Caco-2 (cell line): ENCODE data around the gene TCHH. TPM values are rescaled to one million over a fixed set of nuclear protein-coding genes. Genes with fewer than 3 reads are reported as not detected.

Experiments used
- BruUV-seq: library from RNA; stranded (reverse); fragments of 400-500 nt; replicated peaks from 2 replicates; lab custom pipeline; 2021; lab: Mats Ljungman, UMichigan
- CTCF ChIA-PET: fragments of 300-600 bp; sonication (Branson Sonifier 250); formaldehyde crosslinking; loops from one replicate; lab custom pipeline; 2022; ENCODE audit warnings: antibody characterized with exemption; lab: Charles Lee
- POLR2A ChIA-PET: fragments of 300-600 bp; sonication (Branson Sonifier 250); formaldehyde crosslinking; loops from one replicate; lab custom pipeline; 2022; ENCODE audit warnings: antibody characterized with exemption; lab: Charles Lee
- DNase-seq, 2 experiments: peaks; one replicate each; pipeline versions ENCODE4 v3.0.0 to v3.0.0-alpha.2; 2020 to 2022
- H3K27me3 ChIP-seq: replicated peaks from 2 replicates; pipeline ENCODE4 v1.6.0; 2011; ENCODE audit warnings: low read length; ENCODE audit not compliant: control insufficient read depth, insufficient read depth
- H3K36me3 ChIP-seq: 2 replicates; pipeline ENCODE4 v1.5.1; 2011; ENCODE audit warnings: low read length; ENCODE audit not compliant: control insufficient read depth, insufficient read depth
- H3K4me1 ChIP-seq: fragments of 250-450 bp; sonication (Bioruptor Pico); 2 replicates; pipeline ENCODE4 v1.5.1; 2020; ENCODE audit warnings: mild to moderate bottlenecking
- H3K4me3 ChIP-seq: 2 replicates; pipeline ENCODE4 v1.5.1; 2011; ENCODE audit warnings: low read depth, mild to moderate bottlenecking, control low read depth, low read length
- H3K9me3 ChIP-seq: fragments of 250-450 bp; sonication (Bioruptor Pico); 2 replicates; pipeline ENCODE4 v1.5.1; 2020; ENCODE audit warnings: mild to moderate bottlenecking, moderate library complexity
- H3K27ac Mint-ChIP-seq: one replicate; pipeline ENCODE4 v1.8.0; 2022; ENCODE audit warnings: mixed read lengths; ENCODE audit not compliant: unreplicated experiment
- H3K27me3 Mint-ChIP-seq: one replicate; pipeline ENCODE4 v1.8.0; 2022; ENCODE audit warnings: mixed read lengths; ENCODE audit not compliant: insufficient read depth, unreplicated experiment
- H3K36me3 Mint-ChIP-seq: one replicate; pipeline ENCODE4 v1.8.0; 2022; ENCODE audit warnings: mild to moderate bottlenecking, mixed read lengths; ENCODE audit not compliant: insufficient read depth, unreplicated experiment
- H3K4me1 Mint-ChIP-seq: one replicate; pipeline ENCODE4 v1.8.0; 2022; ENCODE audit warnings: low read depth, mixed read lengths; ENCODE audit not compliant: unreplicated experiment
- H3K4me3 Mint-ChIP-seq: one replicate; pipeline ENCODE4 v1.8.0; 2022; ENCODE audit warnings: mild to moderate bottlenecking, moderate library complexity, mixed read lengths; ENCODE audit not compliant: unreplicated experiment
- H3K9me3 Mint-ChIP-seq: one replicate; pipeline ENCODE4 v1.8.0; 2022; ENCODE audit warnings: mixed read lengths; ENCODE audit not compliant: unreplicated experiment
- intact Hi-C: fragments of 100-400 bp; cut with micrococcal nuclease; formaldehyde crosslinking; loops from one replicate; pipeline ENCODE4 v1.10.0; 2022; ENCODE audit not compliant: unreplicated experiment
- total RNA-seq: library from RNA; stranded (reverse); gene quantifications from 2 replicates; pipeline ENCODE4 v1.2.3, GENCODE V29; 2022
- TF ChIP-seq, protein P1 (sequence below), 2 experiments: fragments of 200-600 bp in 1 of 2; IDR thresholded peaks; 1 replicate in 1 of 2; 2 replicates in 1 of 2; pipeline versions ENCODE4 v1.5.1 to v1.8.0; 2011 to 2022; ENCODE audit warnings: antibody characterized with exemption in 1 of 2, control low read depth in 1 of 2, inconsistent platforms in 1 of 2, low read depth in 1 of 2, low read length in 1 of 2, mild to moderate bottlenecking in 1 of 2, moderate library complexity in 1 of 2; ENCODE audit not compliant: insufficient read depth in 1 of 2, severe bottlenecking in 1 of 2, unreplicated experiment in 1 of 2

The TCHH gene
- total RNA-seq, 1 experiment from 2014 or later: 0.54 TPM

DNA sequence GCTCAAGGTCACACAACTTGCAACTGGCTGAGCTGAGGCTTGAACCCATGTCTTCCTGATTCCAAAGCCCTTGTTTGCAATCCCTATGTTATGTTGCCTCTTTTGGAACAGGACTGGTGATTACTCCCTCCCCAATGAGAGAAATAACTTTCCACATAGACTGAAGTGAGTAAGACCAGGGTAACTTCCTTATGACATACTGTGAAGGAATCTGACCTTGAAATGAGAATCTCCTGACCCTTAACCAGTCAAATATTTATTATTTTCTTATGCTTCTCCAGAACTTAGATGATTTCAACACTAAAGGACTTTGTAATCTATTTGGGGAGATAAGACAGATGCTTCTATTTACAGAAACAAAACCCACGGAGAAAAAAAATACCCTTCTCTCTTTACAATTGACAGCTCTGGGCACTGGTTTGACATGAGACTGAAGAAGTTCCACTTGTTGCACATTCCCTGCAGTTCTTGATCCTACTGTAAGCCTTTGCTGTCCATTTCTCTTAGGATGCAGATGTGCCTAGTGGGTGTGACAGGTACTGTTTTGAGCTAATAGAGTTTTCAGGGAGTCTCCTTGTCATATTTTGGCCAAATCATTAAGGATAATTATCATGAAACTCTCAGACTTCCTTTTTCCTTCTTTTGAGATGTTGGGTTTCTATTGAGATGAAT lies 47.7 kb upstream of the TCHH start:
- H3K4me1 ChIP-seq: peaks cover 38% of the 10 kb centered on the region
- no peaks in the 10 kb centered on the region for H3K27me3 Mint-ChIP-seq
- peaks cover 30% of the 10 kb centered on the region for H3K9me3 Mint-ChIP-seq
- TF ChIP-seq, protein P1, sequence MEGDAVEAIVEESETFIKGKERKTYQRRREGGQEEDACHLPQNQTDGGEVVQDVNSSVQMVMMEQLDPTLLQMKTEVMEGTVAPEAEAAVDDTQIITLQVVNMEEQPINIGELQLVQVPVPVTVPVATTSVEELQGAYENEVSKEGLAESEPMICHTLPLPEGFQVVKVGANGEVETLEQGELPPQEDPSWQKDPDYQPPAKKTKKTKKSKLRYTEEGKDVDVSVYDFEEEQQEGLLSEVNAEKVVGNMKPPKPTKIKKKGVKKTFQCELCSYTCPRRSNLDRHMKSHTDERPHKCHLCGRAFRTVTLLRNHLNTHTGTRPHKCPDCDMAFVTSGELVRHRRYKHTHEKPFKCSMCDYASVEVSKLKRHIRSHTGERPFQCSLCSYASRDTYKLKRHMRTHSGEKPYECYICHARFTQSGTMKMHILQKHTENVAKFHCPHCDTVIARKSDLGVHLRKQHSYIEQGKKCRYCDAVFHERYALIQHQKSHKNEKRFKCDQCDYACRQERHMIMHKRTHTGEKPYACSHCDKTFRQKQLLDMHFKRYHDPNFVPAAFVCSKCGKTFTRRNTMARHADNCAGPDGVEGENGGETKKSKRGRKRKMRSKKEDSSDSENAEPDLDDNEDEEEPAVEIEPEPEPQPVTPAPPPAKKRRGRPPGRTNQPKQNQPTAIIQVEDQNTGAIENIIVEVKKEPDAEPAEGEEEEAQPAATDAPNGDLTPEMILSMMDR (IDR thresholded peaks at IDR 0.05; ENCODE audit: insufficient read depth in 1 of 2, low read depth in 1 of 2, low read length in 1 of 2, severe bottlenecking in 1 of 2, unreplicated experiment in 1 of 2): peak in 1 of 2 experiments; percentile 15
- peaks cover 8% of the 10 kb centered on the region for H3K36me3 Mint-ChIP-seq
- peaks cover 41% of the 10 kb centered on the region for H3K4me1 Mint-ChIP-seq
- H3K4me3 Mint-ChIP-seq: no peak overlapping the region
- no peak overlapping the region for H3K4me3 ChIP-seq
- peak in 1 of 2 experiments; percentile 66 for DNase-seq
- intact Hi-C loops: loop anchor here (1.0 kb wide), 2 partner anchors 21 to 22 kb away; no protein-coding TSS in a partner anchor
- POLR2A ChIA-PET: no interaction called here
- H3K9me3 ChIP-seq: no peaks in the 10 kb centered on the region
- CTCF ChIA-PET: no interaction called here
- no peak overlapping the region for H3K27ac Mint-ChIP-seq
- no peaks in the 10 kb centered on the region for H3K36me3 ChIP-seq
- no TSS peak for BruUV-seq
- H3K27me3 ChIP-seq: no peaks in the 10 kb centered on the region

DNA sequence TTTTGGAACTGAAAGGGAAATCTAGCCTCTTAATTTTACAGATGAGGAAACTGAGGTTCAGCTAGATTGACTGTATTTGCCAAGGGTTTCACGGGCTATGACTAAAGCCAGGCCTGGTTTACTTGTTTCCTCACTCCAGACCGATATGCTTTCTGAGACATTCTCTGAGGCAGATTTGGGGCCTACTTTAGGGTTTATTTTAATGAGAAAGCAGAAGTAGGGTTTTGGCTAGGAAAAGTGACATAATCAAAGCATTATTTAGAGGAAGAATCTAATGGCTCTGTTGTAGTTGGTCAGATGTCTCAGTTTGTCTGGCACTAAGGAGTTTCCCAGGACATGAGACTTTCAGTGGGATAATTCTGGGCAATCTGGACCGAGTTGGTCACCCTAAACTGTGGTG lies 45.3 kb upstream of the TCHH start:
- no peaks in the 10 kb centered on the region for H3K36me3 ChIP-seq
- peaks cover 32% of the 10 kb centered on the region for H3K4me1 ChIP-seq
- DNase-seq: no peak
- H3K27me3 ChIP-seq: no peaks in the 10 kb centered on the region
- Mint-ChIP-seq H3K4me3 (no peak overlapping the region), H3K27ac (peak overlapping the region; percentile 7), H3K27me3 (no peaks in the 10 kb centered on the region), H3K4me1 (peaks cover 28% of the 10 kb centered on the region), H3K36me3 (peaks cover 8% of the 10 kb centered on the region), H3K9me3 (peaks cover 21% of the 10 kb centered on the region)
- intact Hi-C loops: no loop called here
- TF ChIP-seq, protein P1 (IDR thresholded peaks at IDR 0.05; ENCODE audit: insufficient read depth in 1 of 2, low read depth in 1 of 2, low read length in 1 of 2, severe bottlenecking in 1 of 2, unreplicated experiment in 1 of 2): no peak
- H3K9me3 ChIP-seq: no peaks in the 10 kb centered on the region
- BruUV-seq: no TSS peak
- ChIA-PET CTCF (no interaction called here), POLR2A (interaction anchor here (0.5 kb wide), 1 partner anchor 1721 kb away, joined by 3 read pairs; no protein-coding TSS in a partner anchor)
- H3K4me3 ChIP-seq: no peak overlapping the region

DNA sequence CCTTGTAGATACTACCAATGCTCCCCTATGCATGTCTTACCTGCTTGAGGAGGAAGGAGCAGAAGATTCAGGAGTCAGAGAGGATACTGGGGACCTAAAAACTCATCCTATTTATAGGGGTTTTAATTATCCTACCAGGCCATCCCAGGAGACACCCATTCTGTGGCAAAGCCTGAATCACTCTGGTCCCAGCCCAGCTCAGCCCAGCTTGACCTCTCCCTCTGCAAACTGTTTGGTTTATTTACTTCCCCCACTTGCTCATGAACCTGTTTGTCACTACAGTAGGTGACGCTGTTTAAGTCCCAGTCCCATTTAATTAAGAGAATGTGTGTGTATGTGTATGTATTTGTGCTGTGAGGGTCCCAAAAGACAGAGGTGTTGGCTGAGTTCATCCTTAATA lies 43.9 kb upstream of the TCHH start, which contains the start of gene RPTN:
Gene RPTN (minus strand): TSS at position 85 of the 400 bp plus-strand sequence. CDS start 1,339 bp downstream, outside the sequence.
- Histone ChIP-seq H3K4me1 (peaks cover 18% of the 10 kb centered on the region), H3K36me3 (no peaks in the 10 kb centered on the region), H3K27me3 (no peaks in the 10 kb centered on the region), H3K9me3 (no peaks in the 10 kb centered on the region), H3K4me3 (no peak within 1 kb of the TSS)
- Mint-ChIP-seq H3K27me3 (no peaks in the 10 kb centered on the region), H3K4me3 (no peak within 1 kb of the TSS), H3K27ac (no peak within 1 kb of the TSS), H3K4me1 (peaks cover 17% of the 10 kb centered on the region), H3K9me3 (peaks cover 27% of the 10 kb centered on the region), H3K36me3 (peaks cover 8% of the 10 kb centered on the region)
- no TSS peak for BruUV-seq
- DNase-seq: no peak
- ChIA-PET POLR2A (no interaction called here), CTCF (no interaction called here)
- TF ChIP-seq, protein P1 (IDR thresholded peaks at IDR 0.05; ENCODE audit: insufficient read depth in 1 of 2, low read depth in 1 of 2, low read length in 1 of 2, severe bottlenecking in 1 of 2, unreplicated experiment in 1 of 2): no peak
- intact Hi-C loops: no loop called here
